ENCODE results near the gene SP140L. TPM values are rescaled to one million over a fixed set of nuclear protein-coding genes. Genes with fewer than 3 reads are reported as not detected.

The SP140L gene
- total RNA-seq, 1 donor from 2014 or later, result 2.2 TPM

- DNase-seq (ENCODE audit: low read depth, low spot score), result no peak
- H3K4me3 Mint-ChIP-seq, result no peak overlapping the region
- H3K27ac Mint-ChIP-seq (ENCODE audit: unreplicated experiment), result no peak overlapping the region
- H3K4me1 Mint-ChIP-seq, result no peaks in the 10 kb centered on the region
- H3K36me3 Mint-ChIP-seq (ENCODE audit: low read depth), result peaks cover under 1% of the 10 kb centered on the region
- no peak for TF ChIP-seq CTCF (conservative IDR thresholded peaks at IDR 0.05)
- peaks cover 2% of the 10 kb centered on the region for H3K9me3 Mint-ChIP-seq
- H3K27me3 Mint-ChIP-seq (ENCODE audit: low read depth), result peaks cover 2% of the 10 kb centered on the region
Measured at GRCh38 chr2:230327418-230328154, 593 bp downstream of the SP140L start.

- no peak for TF ChIP-seq CTCF (conservative IDR thresholded peaks at IDR 0.05)
- H3K4me3 Mint-ChIP-seq, result no peak overlapping the region
Measured at GRCh38 chr2:230328155-230328458, 1.1 kb downstream of the SP140L start.

GRCh38 chr2:230329946-230330605, 3.1 kb downstream of the SP140L start:
- Mint-ChIP-seq H3K4me3 (no peak overlapping the region), H3K27ac (ENCODE audit: unreplicated experiment) (no peak overlapping the region), H3K36me3 (ENCODE audit: low read depth) (no peaks in the 10 kb centered on the region), H3K9me3 (no peaks in the 10 kb centered on the region), H3K27me3 (ENCODE audit: low read depth) (peaks cover 6% of the 10 kb centered on the region), H3K4me1 (no peaks in the 10 kb centered on the region)
- no peak for TF ChIP-seq CTCF (conservative IDR thresholded peaks at IDR 0.05)
- no peak for DNase-seq (ENCODE audit: low read depth, low spot score)

More at GRCh38 chr2:230328155-230328458, 1.1 kb downstream of the SP140L start:
- Mint-ChIP-seq H3K36me3 (ENCODE audit: low read depth) (no peaks in the 10 kb centered on the region), H3K9me3 (peaks cover 2% of the 10 kb centered on the region), H3K4me1 (no peaks in the 10 kb centered on the region), H3K27ac (ENCODE audit: unreplicated experiment) (no peak overlapping the region), H3K27me3 (ENCODE audit: low read depth) (peaks cover 2% of the 10 kb centered on the region)
- DNase-seq (ENCODE audit: low read depth, low spot score), result no peak

- peaks cover 6% of the 10 kb centered on the region for H3K27me3 Mint-ChIP-seq (ENCODE audit: low read depth)
- no peak overlapping the region for H3K4me3 Mint-ChIP-seq
- no peaks in the 10 kb centered on the region for H3K4me1 Mint-ChIP-seq
Measured at GRCh38 chr2:230330725-230331124, 3.7 kb downstream of the SP140L start.

GRCh38 chr2:230335461-230335863, 8.5 kb downstream of the SP140L start:
- H3K4me3 Mint-ChIP-seq, result no peak overlapping the region
- H3K27ac Mint-ChIP-seq (ENCODE audit: unreplicated experiment), result no peak overlapping the region
- DNase-seq (ENCODE audit: low read depth, low spot score), result no peak
- no peaks in the 10 kb centered on the region for H3K36me3 Mint-ChIP-seq (ENCODE audit: low read depth)
- no peak for TF ChIP-seq CTCF (conservative IDR thresholded peaks at IDR 0.05)
- H3K4me1 Mint-ChIP-seq, result no peaks in the 10 kb centered on the region
- peaks cover 4% of the 10 kb centered on the region for H3K27me3 Mint-ChIP-seq (ENCODE audit: low read depth)
- H3K9me3 Mint-ChIP-seq, result no peaks in the 10 kb centered on the region

More at GRCh38 chr2:230330725-230331124, 3.7 kb downstream of the SP140L start:
- Mint-ChIP-seq H3K36me3 (ENCODE audit: low read depth) (no peaks in the 10 kb centered on the region), H3K27ac (ENCODE audit: unreplicated experiment) (no peak overlapping the region), H3K9me3 (no peaks in the 10 kb centered on the region)
- TF ChIP-seq CTCF (conservative IDR thresholded peaks at IDR 0.05), result no peak
- DNase-seq (ENCODE audit: low read depth, low spot score), result no peak
